ENCODE measurements around the gene PRIM2.
"Not testable (repeated sequence)": the region's sequence is repeated elsewhere in the genome, so short reads cannot be mapped to it uniquely, and the experiment has no call there.

- TF ChIP-seq, protein P1, sequence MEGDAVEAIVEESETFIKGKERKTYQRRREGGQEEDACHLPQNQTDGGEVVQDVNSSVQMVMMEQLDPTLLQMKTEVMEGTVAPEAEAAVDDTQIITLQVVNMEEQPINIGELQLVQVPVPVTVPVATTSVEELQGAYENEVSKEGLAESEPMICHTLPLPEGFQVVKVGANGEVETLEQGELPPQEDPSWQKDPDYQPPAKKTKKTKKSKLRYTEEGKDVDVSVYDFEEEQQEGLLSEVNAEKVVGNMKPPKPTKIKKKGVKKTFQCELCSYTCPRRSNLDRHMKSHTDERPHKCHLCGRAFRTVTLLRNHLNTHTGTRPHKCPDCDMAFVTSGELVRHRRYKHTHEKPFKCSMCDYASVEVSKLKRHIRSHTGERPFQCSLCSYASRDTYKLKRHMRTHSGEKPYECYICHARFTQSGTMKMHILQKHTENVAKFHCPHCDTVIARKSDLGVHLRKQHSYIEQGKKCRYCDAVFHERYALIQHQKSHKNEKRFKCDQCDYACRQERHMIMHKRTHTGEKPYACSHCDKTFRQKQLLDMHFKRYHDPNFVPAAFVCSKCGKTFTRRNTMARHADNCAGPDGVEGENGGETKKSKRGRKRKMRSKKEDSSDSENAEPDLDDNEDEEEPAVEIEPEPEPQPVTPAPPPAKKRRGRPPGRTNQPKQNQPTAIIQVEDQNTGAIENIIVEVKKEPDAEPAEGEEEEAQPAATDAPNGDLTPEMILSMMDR (IDR thresholded peaks at IDR 0.05 in 2 of 3, conservative IDR thresholded peaks at IDR 0.05 in 1 of 3; ENCODE audit: insufficient read depth in 2 of 3, low read depth in 1 of 3, low read length in 3 of 3) = not testable (repeated sequence)
- TF ChIP-seq POLR2AphosphoS5 (IDR thresholded peaks at IDR 0.05; ENCODE audit: control insufficient read depth, insufficient read depth, low read depth, low read length); SP1 (CRISPR knock-in tag; IDR thresholded peaks at IDR 0.05); ZNF143 (CRISPR knock-in tag; IDR thresholded peaks at IDR 0.05); TEAD2 (tag; IDR thresholded peaks at IDR 0.05); MAX (CRISPR knock-in tag; IDR thresholded peaks at IDR 0.05); E2F5 (CRISPR knock-in tag; IDR thresholded peaks at IDR 0.05); ZNF764 (CRISPR knock-in tag; IDR thresholded peaks at IDR 0.05; ENCODE audit: low read depth); ZNF121 (CRISPR knock-in tag; conservative IDR thresholded peaks at IDR 0.05); ZBTB8A (IDR thresholded peaks at IDR 0.05; ENCODE audit: partially characterized antibody); E2F1 (CRISPR knock-in tag; IDR thresholded peaks at IDR 0.05); RAD21 (CRISPR knock-in tag; conservative IDR thresholded peaks at IDR 0.05 in 1 of 2, IDR thresholded peaks at IDR 0.05 in 1 of 2): not testable (repeated sequence)
- TF ChIP-seq, protein P2, sequence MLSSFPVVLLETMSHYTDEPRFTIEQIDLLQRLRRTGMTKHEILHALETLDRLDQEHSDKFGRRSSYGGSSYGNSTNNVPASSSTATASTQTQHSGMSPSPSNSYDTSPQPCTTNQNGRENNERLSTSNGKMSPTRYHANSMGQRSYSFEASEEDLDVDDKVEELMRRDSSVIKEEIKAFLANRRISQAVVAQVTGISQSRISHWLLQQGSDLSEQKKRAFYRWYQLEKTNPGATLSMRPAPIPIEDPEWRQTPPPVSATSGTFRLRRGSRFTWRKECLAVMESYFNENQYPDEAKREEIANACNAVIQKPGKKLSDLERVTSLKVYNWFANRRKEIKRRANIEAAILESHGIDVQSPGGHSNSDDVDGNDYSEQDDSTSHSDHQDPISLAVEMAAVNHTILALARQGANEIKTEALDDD (IDR thresholded peaks at IDR 0.05) = not testable (repeated sequence)
- TF ChIP-seq, protein P3, sequence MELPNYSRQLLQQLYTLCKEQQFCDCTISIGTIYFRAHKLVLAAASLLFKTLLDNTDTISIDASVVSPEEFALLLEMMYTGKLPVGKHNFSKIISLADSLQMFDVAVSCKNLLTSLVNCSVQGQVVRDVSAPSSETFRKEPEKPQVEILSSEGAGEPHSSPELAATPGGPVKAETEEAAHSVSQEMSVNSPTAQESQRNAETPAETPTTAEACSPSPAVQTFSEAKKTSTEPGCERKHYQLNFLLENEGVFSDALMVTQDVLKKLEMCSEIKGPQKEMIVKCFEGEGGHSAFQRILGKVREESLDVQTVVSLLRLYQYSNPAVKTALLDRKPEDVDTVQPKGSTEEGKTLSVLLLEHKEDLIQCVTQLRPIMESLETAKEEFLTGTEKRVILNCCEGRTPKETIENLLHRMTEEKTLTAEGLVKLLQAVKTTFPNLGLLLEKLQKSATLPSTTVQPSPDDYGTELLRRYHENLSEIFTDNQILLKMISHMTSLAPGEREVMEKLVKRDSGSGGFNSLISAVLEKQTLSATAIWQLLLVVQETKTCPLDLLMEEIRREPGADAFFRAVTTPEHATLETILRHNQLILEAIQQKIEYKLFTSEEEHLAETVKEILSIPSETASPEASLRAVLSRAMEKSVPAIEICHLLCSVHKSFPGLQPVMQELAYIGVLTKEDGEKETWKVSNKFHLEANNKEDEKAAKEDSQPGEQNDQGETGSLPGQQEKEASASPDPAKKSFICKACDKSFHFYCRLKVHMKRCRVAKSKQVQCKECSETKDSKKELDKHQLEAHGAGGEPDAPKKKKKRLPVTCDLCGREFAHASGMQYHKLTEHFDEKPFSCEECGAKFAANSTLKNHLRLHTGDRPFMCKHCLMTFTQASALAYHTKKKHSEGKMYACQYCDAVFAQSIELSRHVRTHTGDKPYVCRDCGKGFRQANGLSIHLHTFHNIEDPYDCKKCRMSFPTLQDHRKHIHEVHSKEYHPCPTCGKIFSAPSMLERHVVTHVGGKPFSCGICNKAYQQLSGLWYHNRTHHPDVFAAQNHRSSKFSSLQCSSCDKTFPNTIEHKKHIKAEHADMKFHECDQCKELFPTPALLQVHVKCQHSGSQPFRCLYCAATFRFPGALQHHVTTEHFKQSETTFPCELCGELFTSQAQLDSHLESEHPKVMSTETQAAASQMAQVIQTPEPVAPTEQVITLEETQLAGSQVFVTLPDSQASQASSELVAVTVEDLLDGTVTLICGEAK (IDR thresholded peaks at IDR 0.05) = not testable (repeated sequence)
- TF ChIP-seq, protein P3 (CRISPR knock-in tag; IDR thresholded peaks at IDR 0.05) = not testable (repeated sequence)
Measured at GRCh38 chr6:57419341-57419740, 101.9 kb downstream of the PRIM2 start.
